KBM-7 (cell line): ENCODE results near the gene KIAA1958.
"Not testable (repeated sequence)": the region's sequence is repeated elsewhere in the genome, so short reads cannot be mapped to it uniquely, and the experiment has no call there.

Experiments
- DNase-seq: peaks from one replicate; pipeline ENCODE4 v3.0.0-alpha.2; 2015
- in situ Hi-C: fragments of 300-500 bp; cut with MboI; formaldehyde crosslinking; loops from 2 replicates; pipeline ENCODE4 v1.14.3; 2020; ENCODE audit warnings: low sequenced_read_pairs, low pct_unique_long_range_greater_than_20kb, mixed read lengths

Gene KIAA1958

DNA sequence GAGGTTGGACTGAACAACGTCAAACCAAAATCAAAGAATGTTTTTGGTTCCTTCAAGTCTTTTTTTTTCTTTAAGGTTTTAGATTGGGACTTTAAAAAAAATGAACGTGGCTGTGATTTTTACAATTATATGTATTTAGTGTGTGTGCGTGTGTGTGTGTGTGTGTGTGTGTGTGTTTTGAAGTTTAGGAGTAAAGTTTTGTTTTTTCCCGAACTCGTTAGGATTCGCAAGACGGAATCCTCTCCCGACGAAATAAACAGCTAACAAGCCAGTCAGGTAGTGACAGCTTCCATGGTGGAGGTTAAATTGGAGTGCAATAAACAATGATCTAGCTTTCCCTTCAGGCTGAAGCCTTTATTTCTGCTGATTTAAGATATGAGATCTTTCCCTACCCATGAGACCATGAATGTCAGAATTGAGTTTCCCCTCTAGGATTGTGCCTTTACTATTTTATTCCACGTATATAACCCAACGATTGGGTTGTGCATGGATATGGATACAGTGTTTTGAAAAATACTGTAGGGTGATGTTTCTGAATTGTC, 1.2 kb downstream of the KIAA1958 start:
- in situ Hi-C loops, result no loop called here
- DNase-seq, result no peak

DNA sequence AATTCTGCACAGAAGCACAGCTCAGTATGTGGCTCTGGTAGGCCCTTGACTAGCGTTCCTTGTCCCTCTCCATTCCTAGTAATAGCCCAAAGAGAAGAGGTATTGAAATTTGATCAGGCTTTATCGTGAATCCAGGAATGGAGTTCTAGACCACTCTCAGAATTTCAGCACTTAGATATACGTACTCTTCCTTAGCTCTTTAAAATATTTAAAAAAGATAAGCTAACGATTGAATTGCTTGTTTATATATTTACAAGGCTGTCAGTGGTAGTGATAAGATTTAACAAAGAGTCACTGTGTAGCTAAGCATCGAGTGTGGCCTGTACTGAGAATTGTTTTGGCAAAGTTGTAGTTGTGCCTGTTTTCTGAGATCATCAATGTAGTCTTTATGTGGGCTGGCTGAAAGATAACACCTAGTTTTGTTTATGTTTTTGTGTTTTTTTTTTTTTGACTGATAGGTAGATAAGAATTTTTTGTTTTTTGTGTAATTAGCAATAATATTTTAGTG, 2.5 kb downstream of the KIAA1958 start:
- DNase-seq, result no peak
- in situ Hi-C loops, result no loop called here

DNA sequence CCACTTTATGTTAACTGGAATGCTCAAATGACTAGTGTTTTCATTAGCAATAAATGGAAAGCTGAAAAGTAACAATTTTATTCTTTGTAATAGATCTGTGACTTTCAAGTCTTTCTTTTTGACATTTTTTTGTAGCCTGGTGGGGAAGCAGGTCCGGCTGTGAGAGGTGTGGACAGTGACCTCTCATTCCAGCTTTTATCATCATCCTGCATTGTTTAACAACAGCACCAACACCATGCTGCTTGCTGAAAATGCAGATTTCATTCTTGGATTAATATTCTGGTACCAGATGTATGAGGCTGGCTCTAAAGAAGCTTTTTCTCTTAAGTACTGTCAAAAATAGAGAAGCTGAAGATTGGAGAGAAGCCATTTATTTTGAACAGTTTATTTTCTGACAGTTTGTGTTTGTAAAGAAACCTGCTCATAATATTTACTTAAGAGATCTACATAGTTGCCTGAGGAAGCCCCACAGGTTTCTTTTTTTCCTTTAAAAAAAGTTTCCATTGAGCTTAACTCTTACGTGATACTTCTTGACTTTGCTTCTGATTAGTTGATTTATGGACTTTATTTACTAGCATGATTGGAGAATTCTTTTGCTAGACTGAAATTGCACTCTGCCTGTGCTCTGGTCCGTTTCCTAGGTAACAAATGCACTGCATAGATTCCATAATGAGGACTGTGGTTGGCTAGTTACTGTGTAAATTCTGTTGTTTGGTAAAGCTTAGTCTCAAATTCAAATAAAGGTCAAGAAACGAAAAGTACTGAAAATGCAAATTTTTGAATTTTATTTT, 3.4 kb downstream of the KIAA1958 start:
- no peak for DNase-seq
- in situ Hi-C loops, result no loop called here

DNA sequence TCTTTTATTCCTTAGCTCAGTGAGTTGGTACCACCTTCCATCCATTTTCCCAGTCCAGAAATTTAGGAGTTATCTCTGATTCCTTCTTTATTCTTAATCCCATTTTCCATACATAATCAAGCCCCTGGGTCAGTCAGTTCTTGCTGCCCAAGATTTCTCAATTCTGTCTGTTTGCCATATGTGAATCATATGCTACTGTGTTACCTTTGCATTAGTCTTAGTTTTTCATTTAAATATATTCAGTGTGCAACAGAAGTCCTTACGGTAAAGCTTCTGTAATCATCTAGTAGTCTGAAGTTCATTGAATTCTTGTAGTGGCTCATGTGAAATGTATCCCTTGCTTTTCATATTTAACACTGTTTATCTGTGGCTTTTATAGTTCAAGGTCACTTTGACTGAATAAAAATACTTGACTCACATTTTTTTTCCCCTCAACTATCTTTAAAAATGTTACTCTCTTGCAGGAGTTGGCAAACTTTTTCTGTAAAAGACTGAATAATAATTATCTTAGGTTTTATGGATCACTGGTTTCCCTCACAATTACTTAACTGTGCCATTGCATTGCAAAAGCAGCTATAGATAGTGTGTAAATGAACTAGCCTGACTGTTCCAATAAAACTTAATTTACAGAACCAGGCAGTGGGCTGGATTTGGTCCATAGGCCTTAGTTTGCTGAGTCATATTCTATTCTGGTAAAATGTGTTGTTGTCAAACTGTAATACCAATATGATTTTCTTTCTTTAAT, 6.9 kb downstream of the KIAA1958 start:
- no peak for DNase-seq
- in situ Hi-C loops, result no loop called here

DNA sequence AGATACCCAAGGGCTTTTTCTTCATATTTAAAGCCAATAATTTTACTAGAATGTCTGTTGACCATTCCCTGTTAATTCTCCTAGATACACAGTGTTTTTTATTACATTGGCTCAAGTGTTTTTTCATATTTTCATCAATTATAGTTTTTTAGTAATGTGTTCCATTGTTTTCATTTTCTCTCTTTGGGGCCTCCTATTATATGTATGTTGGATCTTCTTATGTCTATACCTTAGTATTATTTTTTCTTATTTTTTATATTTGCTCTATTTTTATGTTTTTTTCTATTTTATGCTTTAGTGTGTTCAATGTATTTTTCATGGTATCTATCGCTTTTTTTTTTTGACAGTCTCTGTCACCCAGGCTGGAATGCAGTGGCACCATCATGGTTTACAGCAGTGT, 7.5 kb downstream of the KIAA1958 start:
- no peak for DNase-seq
- in situ Hi-C loops, result no loop called here

DNA sequence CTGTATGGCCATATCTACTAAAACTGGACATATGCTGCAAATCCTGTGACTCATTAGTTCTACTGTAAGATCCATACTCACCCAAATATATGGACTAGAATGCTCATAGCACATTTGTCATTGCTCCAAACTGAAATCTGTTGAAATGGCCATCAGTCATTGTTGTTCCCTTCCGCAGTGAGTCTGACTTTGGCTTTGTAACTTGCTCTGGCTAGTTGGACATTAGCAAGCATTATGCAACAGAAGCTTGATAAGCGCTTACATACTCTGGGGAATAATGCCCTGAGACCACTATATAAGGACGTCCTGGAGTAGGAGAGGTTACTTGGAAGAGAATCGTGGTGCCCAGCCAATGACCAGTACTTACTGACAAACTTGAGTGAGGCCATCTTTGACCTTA, 9.0 kb downstream of the KIAA1958 start:
- in situ Hi-C loops, result no loop called here
- no peak for DNase-seq

DNA sequence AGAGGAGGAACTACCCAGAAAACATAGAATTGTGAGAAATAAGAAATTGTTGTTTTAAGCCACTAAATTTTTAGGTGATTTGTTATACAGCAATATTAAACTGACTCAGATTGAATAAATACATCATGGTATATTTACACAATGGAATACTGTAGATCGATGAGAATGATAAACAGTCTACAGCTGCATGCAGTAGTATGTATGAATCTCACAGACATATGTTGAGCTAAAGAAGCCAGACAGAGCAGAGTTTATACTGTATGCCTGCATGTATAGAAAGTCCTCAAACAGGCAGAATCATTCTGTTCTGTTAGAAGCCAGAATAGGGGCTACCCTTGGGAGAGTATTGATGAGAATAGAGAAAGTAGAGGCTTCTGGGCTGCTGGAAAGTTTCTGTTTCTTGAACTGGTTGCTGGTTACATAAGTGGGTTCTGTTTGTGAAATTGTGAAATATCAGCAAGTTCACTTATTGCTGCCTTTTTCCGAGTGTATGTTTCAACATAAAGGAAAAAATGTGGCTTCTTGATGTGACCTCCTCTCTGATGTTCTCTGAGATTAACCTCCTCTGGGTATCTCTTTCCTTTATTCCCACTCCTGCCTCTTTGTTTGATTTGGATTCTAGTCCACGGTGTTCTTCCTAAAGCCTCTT, 9.6 kb downstream of the KIAA1958 start:
- DNase-seq, result no peak
- in situ Hi-C loops, result no loop called here

DNA sequence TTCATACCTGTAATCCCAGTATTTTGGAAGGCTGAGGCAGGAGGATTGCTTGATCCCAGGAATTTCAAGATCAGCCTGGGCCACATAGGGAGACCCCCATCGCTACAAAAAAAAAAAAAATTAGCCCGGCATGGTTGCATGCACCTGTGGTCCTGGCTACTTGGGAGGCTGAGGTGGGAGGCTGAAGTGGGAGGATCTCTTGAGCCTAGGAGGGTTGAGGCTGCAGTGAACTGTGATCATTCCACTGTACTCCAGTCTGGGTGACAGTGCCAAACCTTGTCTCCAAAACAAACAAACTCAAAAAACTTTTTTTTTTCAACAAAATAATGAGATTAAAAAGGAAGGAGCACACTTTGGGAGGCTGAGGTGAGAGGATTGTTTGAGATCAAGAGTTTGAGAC, 14.2 kb downstream of the KIAA1958 start:
- in situ Hi-C loops, result no loop called here
- no peak for DNase-seq

DNA sequence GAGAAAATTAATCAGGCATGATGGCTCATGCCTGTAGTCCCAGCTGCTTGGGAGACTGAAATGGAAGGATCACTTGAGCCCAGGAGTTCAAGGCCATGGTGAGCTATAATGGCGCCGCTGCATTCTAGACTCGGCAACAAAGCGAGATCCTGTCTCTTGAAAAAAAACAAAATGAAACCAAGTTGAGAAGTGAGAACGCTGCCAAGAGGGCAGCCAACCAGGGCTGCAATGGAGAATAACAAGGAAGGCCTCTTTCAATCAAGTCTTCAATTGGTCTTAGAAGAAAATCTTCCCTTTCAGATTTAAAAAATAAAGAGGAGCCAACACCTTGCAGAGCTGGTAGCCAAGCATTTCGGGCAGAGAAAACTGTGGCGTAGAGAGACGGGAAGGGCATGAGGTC, 14.7 kb downstream of the KIAA1958 start:
- DNase-seq, result no peak
- in situ Hi-C loops, result no loop called here

DNA sequence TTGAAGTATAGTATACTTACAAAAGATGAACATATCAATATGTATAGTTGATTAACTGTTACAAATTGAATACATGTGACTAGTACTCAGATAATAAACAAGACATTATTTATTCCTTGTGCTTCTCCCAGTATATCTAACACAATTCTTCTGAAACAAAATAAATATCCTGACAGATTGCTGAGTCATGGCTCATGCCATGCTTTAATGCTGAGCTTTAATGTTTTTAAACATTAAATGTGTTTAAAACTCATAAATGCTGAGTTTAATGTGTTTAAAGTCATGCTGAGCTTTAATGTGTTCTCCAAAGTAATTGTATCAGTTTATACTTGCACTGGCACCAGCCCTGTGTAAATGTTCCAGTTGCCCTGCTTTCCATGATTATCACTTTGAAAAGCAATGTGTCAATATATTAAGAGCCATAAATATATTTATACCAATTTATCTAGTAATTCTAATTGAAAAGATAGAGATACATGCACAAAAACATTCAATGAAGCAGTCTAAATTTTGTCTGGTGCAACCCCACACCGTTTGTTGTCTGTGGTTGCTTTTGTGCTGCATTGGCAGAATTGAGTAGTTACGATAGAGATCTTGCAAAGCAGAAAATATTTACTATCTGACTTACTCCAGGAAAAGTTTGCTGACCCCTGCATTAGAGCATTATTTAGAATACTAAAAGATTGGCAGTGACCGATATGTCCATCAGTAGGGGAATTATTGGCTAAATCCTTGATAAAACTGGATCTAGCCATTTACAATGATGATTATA, 15.7 kb downstream of the KIAA1958 start:
- no peak for DNase-seq
- in situ Hi-C loops, result no loop called here

DNA sequence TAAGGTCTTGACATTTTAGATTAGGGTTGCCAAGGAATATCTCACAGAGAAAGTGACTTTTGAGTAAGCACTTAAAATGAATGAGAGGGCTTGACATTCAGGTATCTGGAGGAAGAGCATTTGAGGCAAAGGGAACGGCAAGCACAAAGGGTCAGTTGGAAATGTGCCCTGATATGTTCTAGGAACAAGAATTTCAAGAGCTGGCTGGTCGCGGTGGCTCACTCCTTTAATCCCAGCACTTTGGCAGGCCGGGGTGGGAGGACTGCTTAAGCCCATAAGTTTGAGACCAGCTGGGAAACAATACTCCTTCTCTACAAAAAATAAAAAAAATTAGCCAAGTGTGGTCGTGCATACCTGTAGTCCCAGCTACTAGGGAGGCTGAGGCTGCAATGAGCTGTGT, 16.5 kb downstream of the KIAA1958 start:
- DNase-seq, result no peak
- in situ Hi-C loops, result no loop called here

DNA sequence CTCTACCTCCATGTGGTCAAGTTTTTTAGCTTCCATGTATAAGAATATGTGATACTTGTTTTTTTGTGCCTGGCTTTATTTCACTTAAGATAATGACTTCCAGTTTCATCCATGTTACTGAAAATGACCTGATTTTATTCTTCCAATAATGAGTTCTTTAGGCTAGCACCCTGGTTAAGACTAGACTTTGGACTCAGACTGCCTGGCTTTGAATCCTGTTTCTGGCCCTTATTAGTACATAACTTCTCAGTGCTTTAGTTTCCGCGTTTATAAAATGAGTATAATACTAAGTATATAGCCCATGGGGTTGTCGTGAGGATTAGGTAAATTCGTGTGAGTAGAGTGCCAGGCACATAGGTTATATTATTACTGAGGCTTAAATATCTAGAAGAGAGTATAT, 18.5 kb downstream of the KIAA1958 start:
- DNase-seq, result no peak
- in situ Hi-C loops, result no loop called here

DNA sequence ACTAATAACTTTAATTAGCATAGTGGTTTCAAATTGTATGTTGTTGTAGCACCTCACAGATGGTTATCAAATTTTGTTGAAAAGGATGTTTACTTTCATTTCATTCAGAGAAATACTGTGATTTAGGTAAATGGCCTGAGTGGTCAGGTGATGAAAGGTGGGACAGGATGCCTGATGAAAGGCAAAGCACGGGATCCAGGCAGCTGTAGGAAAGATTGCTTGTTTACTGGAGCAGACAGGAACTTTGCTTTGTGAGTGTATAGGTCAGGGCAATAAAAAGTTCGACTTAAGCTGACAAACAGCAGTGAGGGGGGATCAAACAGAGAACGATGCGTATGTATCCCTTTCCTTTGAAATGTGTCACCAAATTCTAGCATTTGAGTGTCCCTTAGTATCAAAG, 19.0 kb downstream of the KIAA1958 start:
- DNase-seq, result no peak
- in situ Hi-C loops, result no loop called here

DNA sequence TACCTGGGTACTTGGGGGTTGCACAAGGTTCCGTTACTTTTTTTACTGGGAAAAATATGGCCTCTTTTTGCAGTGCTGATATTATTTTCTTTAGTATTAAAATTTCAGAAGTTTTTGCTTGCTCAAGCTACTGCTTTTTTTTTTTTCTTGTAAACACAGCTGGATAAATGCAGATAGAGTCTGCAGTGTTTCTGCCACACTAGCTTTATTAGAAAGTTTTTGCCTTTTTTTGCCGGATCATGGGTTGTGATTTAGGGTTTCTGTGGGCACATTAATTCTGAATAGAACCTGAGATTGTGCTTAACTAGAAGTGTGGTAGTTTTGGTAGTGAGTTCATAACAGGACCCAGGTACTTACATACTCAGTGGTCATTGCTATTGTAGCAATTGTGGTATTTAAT, 19.9 kb downstream of the KIAA1958 start:
- no peak for DNase-seq
- in situ Hi-C loops, result no loop called here

DNA sequence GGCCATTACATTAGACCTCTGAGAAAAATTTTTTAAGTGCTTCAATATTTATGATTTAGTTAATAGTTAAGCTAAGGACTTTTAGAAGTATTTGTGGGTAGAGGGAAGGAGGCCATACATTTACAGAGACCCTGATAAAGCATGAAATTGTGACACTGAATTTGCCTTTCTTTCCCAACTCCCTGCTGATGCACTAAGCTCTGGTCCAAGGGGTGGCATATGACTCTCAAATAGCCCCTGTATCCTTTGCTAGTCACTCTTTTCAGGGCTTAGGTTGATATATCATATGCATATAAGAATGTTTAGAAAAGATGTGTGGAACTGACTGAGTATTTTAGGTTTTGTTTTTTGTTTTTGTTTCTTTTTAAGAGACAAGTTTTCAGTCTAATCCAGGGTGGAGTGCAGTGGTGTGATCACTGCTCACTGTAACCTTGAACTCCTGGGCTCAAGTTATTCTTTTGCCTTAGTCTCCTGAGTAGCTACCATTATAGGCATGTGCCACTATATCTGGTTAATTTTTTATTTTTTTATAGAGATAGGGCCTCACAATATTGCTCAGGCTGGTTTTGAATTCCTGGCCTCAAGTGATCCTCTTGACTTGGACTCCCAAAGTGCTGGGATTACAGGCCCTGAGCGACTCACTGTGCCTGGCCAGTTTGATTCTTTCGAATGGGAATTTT, 20.5 kb downstream of the KIAA1958 start:
- no peak for DNase-seq
- in situ Hi-C loops, result no loop called here

DNA sequence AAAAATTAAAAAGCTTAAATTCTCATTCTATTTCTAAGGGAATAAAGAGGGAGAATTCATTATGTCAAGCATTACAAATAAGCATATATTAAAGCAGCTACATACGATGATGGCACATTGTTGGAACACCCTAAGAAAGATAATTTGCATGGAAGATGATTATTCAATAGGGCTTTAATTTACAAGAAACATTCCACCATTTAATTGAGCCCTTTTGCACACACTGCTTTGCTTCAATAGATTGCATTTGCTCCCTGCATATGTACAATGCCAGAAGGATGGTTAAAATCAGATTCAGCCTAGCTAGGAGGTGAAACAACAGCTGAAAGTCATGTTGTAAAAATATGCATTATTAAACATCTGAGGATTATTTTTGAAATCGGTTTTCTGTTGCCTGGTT, 21.8 kb downstream of the KIAA1958 start:
- in situ Hi-C loops, result no loop called here
- DNase-seq, result no peak

DNA sequence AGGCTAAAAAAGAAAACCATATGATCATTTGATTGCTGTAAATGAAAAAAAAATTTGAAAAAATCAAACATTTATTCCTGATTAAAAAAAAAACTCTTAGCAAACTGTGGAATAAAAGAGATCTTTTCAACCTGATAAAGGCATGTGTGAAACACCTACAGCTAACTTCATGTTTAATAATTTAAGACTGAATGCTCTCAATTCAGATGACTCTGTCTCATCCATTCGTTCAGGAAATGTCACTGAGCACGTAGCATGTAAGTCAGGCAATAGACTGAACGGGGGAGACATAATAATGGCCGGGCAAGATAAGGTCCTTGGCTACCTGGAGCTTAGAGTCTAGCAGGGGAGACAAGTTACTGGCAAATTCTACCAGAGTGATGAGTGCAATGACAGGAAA, 25.8 kb downstream of the KIAA1958 start:
- DNase-seq, in situ Hi-C loops: not testable (repeated sequence)

DNA sequence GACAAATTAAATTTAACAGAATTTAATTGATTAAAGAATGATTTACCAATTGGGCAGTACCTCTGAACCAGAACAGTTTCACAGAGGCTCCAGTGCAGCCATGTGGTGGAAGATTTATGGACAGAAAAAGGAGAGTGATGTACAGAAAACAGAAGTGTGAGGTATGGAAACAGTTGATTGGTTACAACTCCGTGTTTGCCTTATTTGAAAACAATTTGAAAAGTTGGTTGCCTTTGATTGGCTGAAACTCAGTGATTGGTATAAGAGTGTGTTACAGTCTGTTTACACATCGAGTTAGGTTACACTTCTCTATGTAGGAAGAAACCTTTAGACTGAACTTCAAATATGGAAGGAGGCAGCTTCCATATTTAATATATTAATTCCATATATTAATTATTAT, 30.1 kb downstream of the KIAA1958 start:
- no peak for DNase-seq
- in situ Hi-C loops, result no loop called here

DNA sequence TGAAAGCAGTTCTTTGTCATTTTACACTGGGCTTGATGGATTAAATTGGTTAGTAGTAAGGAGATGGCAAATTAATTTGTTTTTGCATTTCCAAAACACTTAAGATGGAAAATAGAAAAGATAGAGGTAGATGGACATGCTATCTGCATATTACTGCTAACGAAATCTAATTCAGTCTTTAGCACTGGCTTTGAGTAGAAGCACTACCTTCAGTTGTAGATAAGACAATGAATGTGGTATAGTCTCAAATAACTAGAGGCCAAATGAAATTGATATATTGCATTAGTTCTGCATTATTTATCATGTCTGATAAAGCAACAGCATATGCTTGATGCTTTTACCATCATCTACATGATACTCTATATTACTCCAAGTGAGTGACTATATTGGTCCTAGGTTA, 33.4 kb downstream of the KIAA1958 start:
- no peak for DNase-seq
- in situ Hi-C loops, result no loop called here
